Measurements from ENCODE around the gene CNKSR2.

Gene CNKSR2

DNA sequence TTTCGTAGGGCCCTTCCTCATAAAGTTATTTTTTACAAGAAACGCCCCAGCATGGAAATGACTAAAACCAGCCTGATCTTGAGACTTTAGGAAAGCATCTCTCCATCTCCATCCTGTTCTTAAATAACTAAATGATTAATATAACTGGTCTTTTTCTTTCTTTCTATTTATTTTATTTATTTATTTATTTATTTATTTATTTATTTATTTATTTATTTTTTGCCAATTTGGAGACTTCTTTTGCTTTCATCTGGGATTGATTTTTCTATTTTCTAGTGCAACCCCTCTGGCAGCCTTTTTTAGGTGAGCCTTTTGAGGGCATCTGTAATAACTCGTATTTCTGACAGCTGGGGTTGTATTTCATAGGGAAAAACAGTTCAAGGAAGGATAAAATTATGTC lies 285.1 kb downstream of the CNKSR2 start:
- H3K9me3 Mint-ChIP-seq (ENCODE audit: low read depth), result no peaks in the 10 kb centered on the region
- no peak overlapping the region for H3K27ac Mint-ChIP-seq
- no peaks in the 10 kb centered on the region for H3K36me3 Mint-ChIP-seq
- H3K4me1 Mint-ChIP-seq (ENCODE audit: low read depth), result peaks cover 5% of the 10 kb centered on the region
- H3K27me3 Mint-ChIP-seq, result no peaks in the 10 kb centered on the region
- H3K4me3 Mint-ChIP-seq, result peak overlapping the region; percentile 63

DNA sequence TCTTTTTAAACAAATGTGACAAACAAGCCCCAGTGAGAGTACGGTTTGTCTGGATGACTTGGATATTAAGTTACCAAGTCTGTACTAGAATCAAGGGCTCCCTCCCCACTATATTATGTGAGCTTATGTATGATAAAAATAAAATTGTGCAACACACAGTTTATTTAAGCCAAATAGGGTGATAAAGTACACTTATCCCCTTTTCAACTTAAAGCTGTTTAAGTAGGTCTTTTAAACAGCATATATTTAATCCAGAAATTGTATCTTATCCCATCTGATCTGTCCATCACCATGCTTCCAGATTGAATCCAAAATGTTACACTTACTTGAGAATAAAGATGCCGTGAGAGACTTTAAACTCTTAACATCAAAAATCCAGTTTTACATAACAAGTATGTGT lies 285.9 kb downstream of the CNKSR2 start:
- Mint-ChIP-seq H3K27me3 (peaks cover 2% of the 10 kb centered on the region), H3K36me3 (no peaks in the 10 kb centered on the region), H3K27ac (no peak overlapping the region), H3K4me3 (no peak overlapping the region), H3K9me3 (ENCODE audit: low read depth) (no peaks in the 10 kb centered on the region), H3K4me1 (ENCODE audit: low read depth) (peaks cover 5% of the 10 kb centered on the region)

DNA sequence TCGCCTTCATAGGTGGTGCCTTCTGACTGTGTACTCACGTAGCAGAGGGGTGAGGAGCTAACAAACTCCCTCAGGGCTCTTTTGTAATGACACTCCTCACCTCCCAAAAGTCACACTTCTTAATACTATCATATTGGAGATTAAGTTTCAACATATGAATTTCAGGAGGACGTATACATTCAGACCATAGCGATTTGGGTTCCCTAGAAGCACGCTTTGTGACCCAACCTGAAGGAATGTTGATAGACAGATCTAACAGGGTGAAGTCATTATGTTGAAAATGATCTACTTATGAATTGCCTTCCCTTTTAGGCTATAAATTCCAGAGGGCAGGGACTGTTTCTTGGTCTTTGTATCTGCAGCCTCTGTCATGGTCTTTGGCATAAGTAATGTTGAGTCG lies 287.1 kb downstream of the CNKSR2 start:
- Mint-ChIP-seq H3K27ac (no peak overlapping the region), H3K4me1 (ENCODE audit: low read depth) (peaks cover 5% of the 10 kb centered on the region), H3K27me3 (peaks cover 4% of the 10 kb centered on the region), H3K36me3 (no peaks in the 10 kb centered on the region), H3K9me3 (ENCODE audit: low read depth) (no peaks in the 10 kb centered on the region), H3K4me3 (no peak overlapping the region)

DNA sequence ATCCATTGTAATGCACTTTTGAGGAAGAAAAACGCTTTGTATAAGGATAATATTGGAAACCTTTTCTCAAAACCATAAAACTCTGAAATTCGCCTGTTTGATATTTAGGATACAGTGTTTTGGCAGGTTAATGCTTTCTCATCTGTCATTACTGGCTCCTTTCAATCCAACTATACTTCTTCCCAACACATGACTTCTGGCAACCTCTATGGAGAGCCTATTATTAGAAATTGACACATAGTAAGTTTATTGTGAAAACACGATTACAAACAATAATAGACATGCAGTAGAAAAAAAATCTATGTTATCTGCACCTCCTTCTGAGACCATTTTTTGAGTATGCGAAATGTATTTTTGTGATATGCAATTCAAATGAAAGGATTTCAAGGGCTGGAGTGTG lies 288.5 kb downstream of the CNKSR2 start:
- H3K27me3 Mint-ChIP-seq, result peaks cover 4% of the 10 kb centered on the region
- H3K9me3 Mint-ChIP-seq (ENCODE audit: low read depth), result no peaks in the 10 kb centered on the region
- H3K4me1 Mint-ChIP-seq (ENCODE audit: low read depth), result peaks cover 4% of the 10 kb centered on the region

GRCh38 chrX:21666252-21666651 lies 292.0 kb downstream of the CNKSR2 start:
- no peak overlapping the region for H3K4me3 Mint-ChIP-seq
- no peaks in the 10 kb centered on the region for H3K4me1 Mint-ChIP-seq (ENCODE audit: low read depth)
- H3K36me3 Mint-ChIP-seq, result no peaks in the 10 kb centered on the region
- H3K27ac Mint-ChIP-seq, result no peak overlapping the region
- H3K27me3 Mint-ChIP-seq, result peaks cover 4% of the 10 kb centered on the region
- H3K9me3 Mint-ChIP-seq (ENCODE audit: low read depth), result no peaks in the 10 kb centered on the region

More for the DNA sequence above, 288.5 kb downstream of the CNKSR2 start:
- Mint-ChIP-seq H3K36me3 (no peaks in the 10 kb centered on the region), H3K27ac (no peak overlapping the region), H3K4me3 (no peak overlapping the region)

GRCh38 chrX:21666679-21667078 lies 292.5 kb downstream of the CNKSR2 start:
- Mint-ChIP-seq H3K4me3 (no peak overlapping the region), H3K9me3 (ENCODE audit: low read depth) (no peaks in the 10 kb centered on the region), H3K36me3 (no peaks in the 10 kb centered on the region), H3K27ac (no peak overlapping the region), H3K4me1 (ENCODE audit: low read depth) (no peaks in the 10 kb centered on the region), H3K27me3 (peaks cover 4% of the 10 kb centered on the region)

GRCh38 chrX:21674430-21675186 lies 300.4 kb downstream of the CNKSR2 start:
- H3K9me3 Mint-ChIP-seq (ENCODE audit: low read depth), result no peaks in the 10 kb centered on the region
- H3K27me3 Mint-ChIP-seq, result no peaks in the 10 kb centered on the region
- H3K4me1 Mint-ChIP-seq (ENCODE audit: low read depth), result no peaks in the 10 kb centered on the region
- H3K4me3 Mint-ChIP-seq, result no peak overlapping the region
- H3K27ac Mint-ChIP-seq, result no peak overlapping the region
- H3K36me3 Mint-ChIP-seq, result no peaks in the 10 kb centered on the region

DNA sequence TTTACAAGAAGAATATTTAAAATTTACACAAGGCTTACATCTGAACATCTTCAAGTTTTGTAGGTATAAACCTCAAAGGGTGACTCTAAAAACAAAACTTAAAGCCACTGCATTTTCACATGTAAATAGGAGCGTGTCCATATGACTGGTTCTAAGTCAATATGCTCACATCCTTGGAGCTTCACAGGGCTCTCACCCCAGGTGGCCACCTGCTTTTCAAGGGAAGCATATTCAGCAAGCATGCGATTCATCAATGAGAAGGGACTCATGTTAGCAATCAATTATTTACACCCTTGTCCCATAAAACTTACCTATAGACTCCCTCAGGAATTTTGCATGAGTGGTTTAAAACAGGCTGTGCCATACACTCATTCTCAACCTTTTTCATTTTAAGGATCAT lies 301.7 kb downstream of the CNKSR2 start:
- H3K27ac Mint-ChIP-seq, result no peak overlapping the region
- H3K36me3 Mint-ChIP-seq, result no peaks in the 10 kb centered on the region
- no peaks in the 10 kb centered on the region for H3K9me3 Mint-ChIP-seq (ENCODE audit: low read depth)
- no peaks in the 10 kb centered on the region for H3K4me1 Mint-ChIP-seq (ENCODE audit: low read depth)
- no peak overlapping the region for H3K4me3 Mint-ChIP-seq
- H3K27me3 Mint-ChIP-seq, result no peaks in the 10 kb centered on the region

- Mint-ChIP-seq H3K4me1 (ENCODE audit: low read depth) (no peaks in the 10 kb centered on the region), H3K36me3 (no peaks in the 10 kb centered on the region), H3K9me3 (ENCODE audit: low read depth) (no peaks in the 10 kb centered on the region), H3K4me3 (no peak overlapping the region), H3K27me3 (no peaks in the 10 kb centered on the region), H3K27ac (no peak overlapping the region)
Observed at GRCh38 chrX:21678048-21678612, 303.9 kb downstream of the CNKSR2 start.

- H3K27ac Mint-ChIP-seq, result no peak overlapping the region
- H3K27me3 Mint-ChIP-seq, result peaks cover 1% of the 10 kb centered on the region
- no peak overlapping the region for H3K4me3 Mint-ChIP-seq
- peaks cover 1% of the 10 kb centered on the region for H3K4me1 Mint-ChIP-seq (ENCODE audit: low read depth)
- H3K36me3 Mint-ChIP-seq, result no peaks in the 10 kb centered on the region
- no peaks in the 10 kb centered on the region for H3K9me3 Mint-ChIP-seq (ENCODE audit: low read depth)
Observed at GRCh38 chrX:21683941-21684340, 309.7 kb downstream of the CNKSR2 start.

- Mint-ChIP-seq H3K27me3 (no peaks in the 10 kb centered on the region), H3K4me1 (ENCODE audit: low read depth) (peaks cover 4% of the 10 kb centered on the region), H3K27ac (no peak overlapping the region), H3K36me3 (no peaks in the 10 kb centered on the region), H3K4me3 (no peak overlapping the region), H3K9me3 (ENCODE audit: low read depth) (peaks cover 3% of the 10 kb centered on the region)
Observed at GRCh38 chrX:21691512-21692018, 317.3 kb downstream of the CNKSR2 start.

DNA sequence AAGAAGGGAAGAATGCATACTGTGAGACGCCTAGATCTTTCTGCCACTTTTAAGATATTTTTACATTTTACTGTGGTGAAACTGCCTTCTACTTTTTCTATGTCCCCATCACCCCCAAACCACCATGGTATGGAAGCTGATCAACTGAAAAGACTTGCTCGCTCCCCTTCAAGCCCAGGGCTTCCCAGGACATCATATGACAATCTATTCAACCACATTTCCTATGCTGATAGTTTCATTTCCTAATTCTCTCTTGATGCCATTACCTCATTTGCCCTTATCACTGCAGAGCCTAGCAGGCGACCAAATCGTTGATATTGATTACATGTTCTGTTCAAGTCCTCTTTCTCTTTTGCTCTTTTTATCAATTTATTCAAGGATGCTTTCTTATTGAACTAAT lies 324.1 kb downstream of the CNKSR2 start:
- H3K9me3 Mint-ChIP-seq (ENCODE audit: low read depth), result no peaks in the 10 kb centered on the region
- no peaks in the 10 kb centered on the region for H3K4me1 Mint-ChIP-seq (ENCODE audit: low read depth)
- no peaks in the 10 kb centered on the region for H3K27me3 Mint-ChIP-seq
- H3K36me3 Mint-ChIP-seq, result no peaks in the 10 kb centered on the region
- H3K27ac Mint-ChIP-seq, result no peak overlapping the region
- no peak overlapping the region for H3K4me3 Mint-ChIP-seq

DNA sequence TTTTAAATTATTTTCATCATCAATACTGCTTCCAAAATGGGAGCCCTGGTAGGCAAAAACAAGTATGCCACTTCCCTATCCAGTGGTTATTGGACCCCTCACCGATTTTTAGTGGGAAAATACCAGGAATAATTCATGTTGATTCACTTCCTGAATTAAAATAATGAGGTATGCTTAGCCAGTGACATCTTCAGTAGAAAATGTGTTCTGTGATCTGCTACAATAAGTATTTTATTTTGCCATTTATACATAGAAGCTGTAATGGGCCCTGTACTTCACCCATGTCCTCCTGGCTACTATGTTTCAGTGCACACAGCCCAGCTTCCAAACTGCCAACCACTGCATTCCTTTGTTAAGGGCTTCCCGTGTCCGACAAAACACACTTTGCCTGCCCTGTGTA lies 324.9 kb downstream of the CNKSR2 start:
- Mint-ChIP-seq H3K9me3 (ENCODE audit: low read depth) (no peaks in the 10 kb centered on the region), H3K27ac (no peak overlapping the region), H3K4me3 (no peak overlapping the region), H3K27me3 (no peaks in the 10 kb centered on the region), H3K36me3 (no peaks in the 10 kb centered on the region), H3K4me1 (ENCODE audit: low read depth) (no peaks in the 10 kb centered on the region)

- H3K9me3 Mint-ChIP-seq (ENCODE audit: low read depth), result no peaks in the 10 kb centered on the region
- no peak overlapping the region for H3K27ac Mint-ChIP-seq
- no peaks in the 10 kb centered on the region for H3K36me3 Mint-ChIP-seq
- no peaks in the 10 kb centered on the region for H3K27me3 Mint-ChIP-seq
- H3K4me1 Mint-ChIP-seq (ENCODE audit: low read depth), result no peaks in the 10 kb centered on the region
- no peak overlapping the region for H3K4me3 Mint-ChIP-seq
Observed at GRCh38 chrX:21700275-21700674, 326.1 kb downstream of the CNKSR2 start.

- Mint-ChIP-seq H3K4me1 (ENCODE audit: low read depth) (no peaks in the 10 kb centered on the region), H3K27me3 (no peaks in the 10 kb centered on the region), H3K36me3 (no peaks in the 10 kb centered on the region), H3K27ac (no peak overlapping the region), H3K9me3 (ENCODE audit: low read depth) (no peaks in the 10 kb centered on the region), H3K4me3 (no peak overlapping the region)
Observed at GRCh38 chrX:21700967-21701366, 326.7 kb downstream of the CNKSR2 start.

DNA sequence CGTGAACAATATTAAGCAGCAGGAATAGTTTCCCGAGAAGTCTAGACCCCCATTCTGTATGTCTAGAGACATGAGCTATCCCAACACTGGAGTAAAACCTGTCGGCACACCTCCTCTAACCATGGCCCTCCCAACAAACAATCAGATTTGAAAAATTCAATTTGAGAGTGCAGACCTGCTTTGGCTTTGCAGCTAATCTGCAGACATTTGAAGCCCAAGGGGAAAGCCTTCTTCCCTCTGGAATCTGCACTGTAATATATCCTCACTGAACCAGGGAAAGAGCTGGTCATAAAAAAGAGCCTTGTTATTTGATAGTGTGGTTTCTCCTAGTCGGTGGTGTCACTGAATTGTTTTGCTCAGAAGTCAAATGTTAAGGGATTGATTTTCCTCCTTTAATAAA lies 328.5 kb downstream of the CNKSR2 start:
- Mint-ChIP-seq H3K27ac (no peak overlapping the region), H3K4me1 (ENCODE audit: low read depth) (no peaks in the 10 kb centered on the region), H3K36me3 (no peaks in the 10 kb centered on the region), H3K27me3 (no peaks in the 10 kb centered on the region), H3K4me3 (no peak overlapping the region), H3K9me3 (ENCODE audit: low read depth) (no peaks in the 10 kb centered on the region)
